ENCODE results near the gene SEC11C. TPM values are rescaled to one million over a fixed set of nuclear protein-coding genes. Genes with fewer than 3 reads are reported as not detected.
A peak's percentile ranks its signal among the peaks of the same experiment; 100 is the strongest.

SEC11C gene
- total and polyA plus RNA-seq, 2 of the 13 experiments (the other 11 are each of a cell fraction or from before 2014, with no cell fraction given), result 71.9 to 297 TPM

DNA sequence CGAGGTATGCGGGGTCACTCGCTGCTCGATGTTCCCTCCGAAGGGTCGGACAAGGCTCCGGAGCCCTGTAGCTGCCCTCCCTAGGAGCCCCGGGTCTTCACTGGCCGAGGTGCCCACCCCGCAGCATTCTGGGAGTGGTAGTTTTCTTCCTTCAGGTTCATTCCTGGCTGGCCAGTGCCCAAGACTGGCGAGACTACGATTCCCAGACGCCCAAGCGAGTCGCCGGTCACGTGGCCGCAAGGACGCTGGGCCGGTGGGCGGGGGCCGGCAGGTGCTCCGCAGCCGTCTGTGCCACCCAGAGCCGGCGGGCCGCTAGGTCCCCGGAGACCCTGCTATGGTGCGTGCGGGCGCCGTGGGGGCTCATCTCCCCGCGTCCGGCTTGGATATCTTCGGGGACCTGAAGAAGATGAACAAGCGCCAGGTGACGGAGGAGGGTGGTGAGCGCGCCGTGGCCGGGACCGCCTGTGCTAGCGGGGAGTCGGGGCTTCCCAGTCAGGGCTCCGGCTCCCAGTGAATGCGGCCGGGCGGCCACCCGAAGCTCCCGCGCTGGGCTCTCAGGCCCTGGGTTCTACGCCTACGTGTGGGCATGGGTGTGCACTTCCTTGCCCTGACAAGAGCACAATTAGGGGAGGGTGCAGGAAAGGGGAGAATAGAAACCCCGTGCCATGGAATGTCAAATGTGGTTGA lies at the start of gene SEC11C (continued):
- TF ChIP-seq CREM (IDR thresholded peaks at IDR 0.05), result peak; percentile 87
- TF ChIP-seq CREM (CRISPR knock-in tag; IDR thresholded peaks at IDR 0.05), result no peak
- no peak; the same call in 1 of the 2 replicates for TF ChIP-seq ZSCAN29 (CRISPR knock-in tag; conservative IDR thresholded peaks at IDR 0.05)
- TF ChIP-seq ZSCAN9 (CRISPR knock-in tag; IDR thresholded peaks at IDR 0.05; ENCODE audit: borderline replicate concordance), result no peak
- TF ChIP-seq, protein P1, sequence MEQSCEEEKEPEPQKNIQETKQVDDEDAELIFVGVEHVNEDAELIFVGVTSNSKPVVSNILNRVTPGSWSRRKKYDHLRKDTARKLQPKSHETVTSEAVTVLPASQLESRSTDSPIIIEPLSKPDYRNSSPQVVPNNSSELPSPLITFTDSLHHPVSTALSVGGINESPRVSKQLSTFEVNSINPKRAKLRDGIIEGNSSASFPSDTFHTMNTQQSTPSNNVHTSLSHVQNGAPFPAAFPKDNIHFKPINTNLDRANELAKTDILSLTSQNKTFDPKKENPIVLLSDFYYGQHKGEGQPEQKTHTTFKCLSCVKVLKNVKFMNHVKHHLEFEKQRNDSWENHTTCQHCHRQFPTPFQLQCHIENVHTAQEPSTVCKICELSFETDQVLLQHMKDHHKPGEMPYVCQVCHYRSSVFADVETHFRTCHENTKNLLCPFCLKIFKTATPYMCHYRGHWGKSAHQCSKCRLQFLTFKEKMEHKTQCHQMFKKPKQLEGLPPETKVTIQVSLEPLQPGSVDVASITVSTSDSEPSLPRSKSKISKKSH (CRISPR knock-in tag; IDR thresholded peaks at IDR 0.05; ENCODE audit: borderline replicate concordance), result no peak
- TF ChIP-seq, protein P2, sequence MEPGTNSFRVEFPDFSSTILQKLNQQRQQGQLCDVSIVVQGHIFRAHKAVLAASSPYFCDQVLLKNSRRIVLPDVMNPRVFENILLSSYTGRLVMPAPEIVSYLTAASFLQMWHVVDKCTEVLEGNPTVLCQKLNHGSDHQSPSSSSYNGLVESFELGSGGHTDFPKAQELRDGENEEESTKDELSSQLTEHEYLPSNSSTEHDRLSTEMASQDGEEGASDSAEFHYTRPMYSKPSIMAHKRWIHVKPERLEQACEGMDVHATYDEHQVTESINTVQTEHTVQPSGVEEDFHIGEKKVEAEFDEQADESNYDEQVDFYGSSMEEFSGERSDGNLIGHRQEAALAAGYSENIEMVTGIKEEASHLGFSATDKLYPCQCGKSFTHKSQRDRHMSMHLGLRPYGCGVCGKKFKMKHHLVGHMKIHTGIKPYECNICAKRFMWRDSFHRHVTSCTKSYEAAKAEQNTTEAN (CRISPR knock-in tag; conservative IDR thresholded peaks at IDR 0.05), result no peak
- TF ChIP-seq, protein P3, sequence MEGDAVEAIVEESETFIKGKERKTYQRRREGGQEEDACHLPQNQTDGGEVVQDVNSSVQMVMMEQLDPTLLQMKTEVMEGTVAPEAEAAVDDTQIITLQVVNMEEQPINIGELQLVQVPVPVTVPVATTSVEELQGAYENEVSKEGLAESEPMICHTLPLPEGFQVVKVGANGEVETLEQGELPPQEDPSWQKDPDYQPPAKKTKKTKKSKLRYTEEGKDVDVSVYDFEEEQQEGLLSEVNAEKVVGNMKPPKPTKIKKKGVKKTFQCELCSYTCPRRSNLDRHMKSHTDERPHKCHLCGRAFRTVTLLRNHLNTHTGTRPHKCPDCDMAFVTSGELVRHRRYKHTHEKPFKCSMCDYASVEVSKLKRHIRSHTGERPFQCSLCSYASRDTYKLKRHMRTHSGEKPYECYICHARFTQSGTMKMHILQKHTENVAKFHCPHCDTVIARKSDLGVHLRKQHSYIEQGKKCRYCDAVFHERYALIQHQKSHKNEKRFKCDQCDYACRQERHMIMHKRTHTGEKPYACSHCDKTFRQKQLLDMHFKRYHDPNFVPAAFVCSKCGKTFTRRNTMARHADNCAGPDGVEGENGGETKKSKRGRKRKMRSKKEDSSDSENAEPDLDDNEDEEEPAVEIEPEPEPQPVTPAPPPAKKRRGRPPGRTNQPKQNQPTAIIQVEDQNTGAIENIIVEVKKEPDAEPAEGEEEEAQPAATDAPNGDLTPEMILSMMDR (CRISPR knock-in tag; IDR thresholded peaks at IDR 0.05), result 0 out of 2 replicates have a peak, but pooled peaks have one; percentile 3
- peak; percentile 99 for TF ChIP-seq ZNF501 (CRISPR knock-in tag; IDR thresholded peaks at IDR 0.05)
- TF ChIP-seq, protein P4, sequence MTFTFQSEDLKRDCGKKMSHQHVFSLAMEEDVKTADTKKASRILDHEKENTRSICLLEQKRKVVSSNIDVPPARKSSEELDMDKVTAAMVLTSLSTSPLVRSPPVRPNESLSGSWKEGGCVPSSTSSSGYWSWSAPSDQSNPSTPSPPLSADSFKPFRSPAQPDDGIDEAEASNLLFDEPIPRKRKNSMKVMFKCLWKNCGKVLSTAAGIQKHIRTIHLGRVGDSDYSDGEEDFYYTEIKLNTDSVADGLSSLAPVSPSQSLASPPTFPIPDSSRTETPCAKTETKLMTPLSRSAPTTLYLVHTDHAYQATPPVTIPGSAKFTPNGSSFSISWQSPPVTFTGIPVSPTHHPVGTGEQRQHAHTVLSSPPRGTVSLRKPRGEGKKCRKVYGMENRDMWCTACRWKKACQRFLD (CRISPR knock-in tag; IDR thresholded peaks at IDR 0.05; ENCODE audit: borderline replicate concordance), result peak; percentile 77; the same call in 1 of the 2 replicates
- TF ChIP-seq, protein P5, sequence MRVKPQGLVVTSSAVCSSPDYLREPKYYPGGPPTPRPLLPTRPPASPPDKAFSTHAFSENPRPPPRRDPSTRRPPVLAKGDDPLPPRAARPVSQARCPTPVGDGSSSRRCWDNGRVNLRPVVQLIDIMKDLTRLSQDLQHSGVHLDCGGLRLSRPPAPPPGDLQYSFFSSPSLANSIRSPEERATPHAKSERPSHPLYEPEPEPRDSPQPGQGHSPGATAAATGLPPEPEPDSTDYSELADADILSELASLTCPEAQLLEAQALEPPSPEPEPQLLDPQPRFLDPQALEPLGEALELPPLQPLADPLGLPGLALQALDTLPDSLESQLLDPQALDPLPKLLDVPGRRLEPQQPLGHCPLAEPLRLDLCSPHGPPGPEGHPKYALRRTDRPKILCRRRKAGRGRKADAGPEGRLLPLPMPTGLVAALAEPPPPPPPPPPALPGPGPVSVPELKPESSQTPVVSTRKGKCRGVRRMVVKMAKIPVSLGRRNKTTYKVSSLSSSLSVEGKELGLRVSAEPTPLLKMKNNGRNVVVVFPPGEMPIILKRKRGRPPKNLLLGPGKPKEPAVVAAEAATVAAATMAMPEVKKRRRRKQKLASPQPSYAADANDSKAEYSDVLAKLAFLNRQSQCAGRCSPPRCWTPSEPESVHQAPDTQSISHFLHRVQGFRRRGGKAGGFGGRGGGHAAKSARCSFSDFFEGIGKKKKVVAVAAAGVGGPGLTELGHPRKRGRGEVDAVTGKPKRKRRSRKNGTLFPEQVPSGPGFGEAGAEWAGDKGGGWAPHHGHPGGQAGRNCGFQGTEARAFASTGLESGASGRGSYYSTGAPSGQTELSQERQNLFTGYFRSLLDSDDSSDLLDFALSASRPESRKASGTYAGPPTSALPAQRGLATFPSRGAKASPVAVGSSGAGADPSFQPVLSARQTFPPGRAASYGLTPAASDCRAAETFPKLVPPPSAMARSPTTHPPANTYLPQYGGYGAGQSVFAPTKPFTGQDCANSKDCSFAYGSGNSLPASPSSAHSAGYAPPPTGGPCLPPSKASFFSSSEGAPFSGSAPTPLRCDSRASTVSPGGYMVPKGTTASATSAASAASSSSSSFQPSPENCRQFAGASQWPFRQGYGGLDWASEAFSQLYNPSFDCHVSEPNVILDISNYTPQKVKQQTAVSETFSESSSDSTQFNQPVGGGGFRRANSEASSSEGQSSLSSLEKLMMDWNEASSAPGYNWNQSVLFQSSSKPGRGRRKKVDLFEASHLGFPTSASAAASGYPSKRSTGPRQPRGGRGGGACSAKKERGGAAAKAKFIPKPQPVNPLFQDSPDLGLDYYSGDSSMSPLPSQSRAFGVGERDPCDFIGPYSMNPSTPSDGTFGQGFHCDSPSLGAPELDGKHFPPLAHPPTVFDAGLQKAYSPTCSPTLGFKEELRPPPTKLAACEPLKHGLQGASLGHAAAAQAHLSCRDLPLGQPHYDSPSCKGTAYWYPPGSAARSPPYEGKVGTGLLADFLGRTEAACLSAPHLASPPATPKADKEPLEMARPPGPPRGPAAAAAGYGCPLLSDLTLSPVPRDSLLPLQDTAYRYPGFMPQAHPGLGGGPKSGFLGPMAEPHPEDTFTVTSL (CRISPR knock-in tag; IDR thresholded peaks at IDR 0.05; ENCODE audit: borderline replicate concordance), result no peak
- TF ChIP-seq, protein P6, sequence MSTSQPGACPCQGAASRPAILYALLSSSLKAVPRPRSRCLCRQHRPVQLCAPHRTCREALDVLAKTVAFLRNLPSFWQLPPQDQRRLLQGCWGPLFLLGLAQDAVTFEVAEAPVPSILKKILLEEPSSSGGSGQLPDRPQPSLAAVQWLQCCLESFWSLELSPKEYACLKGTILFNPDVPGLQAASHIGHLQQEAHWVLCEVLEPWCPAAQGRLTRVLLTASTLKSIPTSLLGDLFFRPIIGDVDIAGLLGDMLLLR (CRISPR knock-in tag; IDR thresholded peaks at IDR 0.05), result no peak
- TF ChIP-seq BCL6 (CRISPR knock-in tag; IDR thresholded peaks at IDR 0.05), result no peak
- no peak for TF ChIP-seq ZNF138 (CRISPR knock-in tag; IDR thresholded peaks at IDR 0.05; ENCODE audit: low read depth)
